ENCODE measurements around the gene GBA2. TPM values are rescaled to one million over a fixed set of nuclear protein-coding genes. Genes with fewer than 3 reads are reported as not detected.

The GBA2 gene
- total and polyA plus RNA-seq, 2 experiments from 2014 or later = 20.3 to 27.6 TPM

DNA sequence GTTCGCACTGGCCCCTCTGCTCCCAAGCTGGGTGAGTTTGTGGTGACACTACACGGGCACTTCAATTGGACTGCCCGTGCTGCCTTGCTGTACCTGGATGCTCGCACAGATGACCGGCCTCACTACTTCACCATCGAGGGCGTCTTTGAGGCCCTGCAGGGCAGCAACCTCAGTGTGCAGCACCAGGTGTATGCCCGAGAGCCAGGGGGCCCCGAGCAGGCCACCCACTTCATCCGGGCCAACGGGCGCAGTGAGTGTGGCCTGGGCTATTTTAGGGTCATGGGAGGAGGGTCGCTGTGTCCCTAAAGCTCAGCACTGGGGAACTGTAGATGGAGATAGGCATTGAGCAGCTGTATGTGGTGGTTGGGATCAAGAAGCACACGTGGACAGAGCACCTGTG is 43.8 kb upstream of the GBA2 start:
- no peak overlapping the region for H2AFZ ChIP-seq
- peak overlapping the region; percentile 81 for H3K9ac ChIP-seq

DNA sequence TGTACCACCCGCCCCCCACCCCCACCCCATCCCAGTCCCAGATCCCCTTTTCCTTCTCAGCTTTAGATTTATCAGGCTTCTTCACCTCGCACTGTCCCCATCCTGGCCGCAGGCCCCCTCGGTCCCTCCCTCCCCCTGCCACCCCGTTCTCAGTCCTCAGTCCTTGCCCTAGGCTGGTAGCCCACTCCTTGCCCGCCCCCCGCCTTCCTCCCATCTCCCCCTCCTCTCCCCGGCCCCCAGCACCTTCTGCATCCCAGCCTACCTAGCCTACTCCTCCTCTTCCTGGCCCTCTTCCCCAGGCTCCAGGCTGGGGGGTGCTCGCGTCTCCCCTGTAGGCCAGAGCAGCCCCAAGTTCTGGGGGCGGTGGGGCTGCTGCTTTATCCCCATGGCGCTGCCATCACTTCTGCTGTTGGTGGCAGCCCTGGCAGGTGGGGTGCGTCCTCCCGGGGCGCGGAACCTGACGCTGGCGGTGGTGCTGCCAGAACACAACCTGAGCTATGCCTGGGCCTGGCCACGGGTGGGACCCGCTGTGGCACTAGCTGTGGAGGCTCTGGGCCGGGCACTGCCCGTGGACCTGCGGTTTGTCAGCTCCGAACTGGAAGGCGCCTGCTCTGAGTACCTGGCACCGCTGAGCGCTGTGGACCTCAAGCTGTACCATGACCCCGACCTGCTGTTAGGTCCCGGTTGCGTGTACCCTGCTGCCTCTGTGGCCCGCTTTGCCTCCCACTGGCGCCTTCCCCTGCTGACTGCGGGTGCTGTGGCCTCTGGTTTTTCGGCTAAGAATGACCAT is 43.2 kb upstream of the GBA2 start:
- peak overlapping the region; percentile 66; the same call in 1 of the 2 replicates for H2AFZ ChIP-seq
- H3K79me2 ChIP-seq (ENCODE audit: insufficient read depth) = peaks cover 53% of the 10 kb centered on the region
- H3K36me3 ChIP-seq (ENCODE audit: low read depth) = no peaks in the 10 kb centered on the region
- in situ Hi-C loops (cut with MboI) = no loop called here
- H3K9me2 ChIP-seq (ENCODE audit: insufficient read depth) = no peaks in the 10 kb centered on the region
- TF ChIP-seq EZH2phosphoT487 (IDR thresholded peaks at IDR 0.05; ENCODE audit: insufficient read depth, low read depth) (no peak), EZH2 (IDR thresholded peaks at IDR 0.05; ENCODE audit: insufficient read depth, poor library complexity, severe bottlenecking) (no peak)
- H3K9me3 ChIP-seq (ENCODE audit: low read depth) = no peaks in the 10 kb centered on the region
- H3F3A ChIP-seq (ENCODE audit: insufficient read depth) = peaks cover 5% of the 10 kb centered on the region; the same call in 1 of the 2 replicates
- H3K27ac ChIP-seq = no peak overlapping the region
- peak overlapping the region; percentile 68 for H3K4me3 ChIP-seq
- H3K4me1 ChIP-seq (ENCODE audit: insufficient read depth) = peaks cover 46% of the 10 kb centered on the region
- WGBS, 2 experiments (ENCODE audit: low coverage in 1 of 2, low lambda C conversion rate in 2 of 2, missing lambda C conversion rate in 2 of 2) = 28 to 33% methylated on average over 25 to 34 of the region's 34 CpGs
- no peaks in the 10 kb centered on the region for H4K20me1 ChIP-seq (ENCODE audit: insufficient read depth)
- peak overlapping the region; percentile 68 for H3K4me2 ChIP-seq (ENCODE audit: unreplicated experiment)
- H3K9ac ChIP-seq = peak overlapping the region; percentile 81
- DNase-seq = peak; percentile 28
- H3K27me3 ChIP-seq (replicated peaks; ENCODE audit: insufficient read depth) = no peaks in the 10 kb centered on the region

More for the DNA sequence above, 43.8 kb upstream of the GBA2 start:
- H3K36me3 ChIP-seq (ENCODE audit: low read depth) = no peaks in the 10 kb centered on the region
- no peak for DNase-seq
- TF ChIP-seq EZH2phosphoT487 (IDR thresholded peaks at IDR 0.05; ENCODE audit: insufficient read depth, low read depth) = no peak
- TF ChIP-seq EZH2 (IDR thresholded peaks at IDR 0.05; ENCODE audit: insufficient read depth, poor library complexity, severe bottlenecking) = no peak
- H4K20me1 ChIP-seq (ENCODE audit: insufficient read depth) = no peaks in the 10 kb centered on the region
- peak overlapping the region; percentile 68 for H3K4me3 ChIP-seq
- H3K79me2 ChIP-seq (ENCODE audit: insufficient read depth) = peaks cover 55% of the 10 kb centered on the region
- H3K4me1 ChIP-seq (ENCODE audit: insufficient read depth) = peaks cover 46% of the 10 kb centered on the region
- H3K4me2 ChIP-seq (ENCODE audit: unreplicated experiment) = peak overlapping the region; percentile 68
- no peaks in the 10 kb centered on the region for H3K9me2 ChIP-seq (ENCODE audit: insufficient read depth)
- peaks cover 9% of the 10 kb centered on the region for H3F3A ChIP-seq (ENCODE audit: insufficient read depth)
- WGBS, 2 experiments (ENCODE audit: low coverage in 1 of 2, low lambda C conversion rate in 2 of 2, missing lambda C conversion rate in 2 of 2) = 52 to 56% methylated on average over 14 of the region's 14 CpGs
- H3K27ac ChIP-seq = no peak overlapping the region
- in situ Hi-C loops (cut with MboI) = no loop called here
- no peaks in the 10 kb centered on the region for H3K9me3 ChIP-seq (ENCODE audit: low read depth)
- no peaks in the 10 kb centered on the region for H3K27me3 ChIP-seq (replicated peaks; ENCODE audit: insufficient read depth)

DNA sequence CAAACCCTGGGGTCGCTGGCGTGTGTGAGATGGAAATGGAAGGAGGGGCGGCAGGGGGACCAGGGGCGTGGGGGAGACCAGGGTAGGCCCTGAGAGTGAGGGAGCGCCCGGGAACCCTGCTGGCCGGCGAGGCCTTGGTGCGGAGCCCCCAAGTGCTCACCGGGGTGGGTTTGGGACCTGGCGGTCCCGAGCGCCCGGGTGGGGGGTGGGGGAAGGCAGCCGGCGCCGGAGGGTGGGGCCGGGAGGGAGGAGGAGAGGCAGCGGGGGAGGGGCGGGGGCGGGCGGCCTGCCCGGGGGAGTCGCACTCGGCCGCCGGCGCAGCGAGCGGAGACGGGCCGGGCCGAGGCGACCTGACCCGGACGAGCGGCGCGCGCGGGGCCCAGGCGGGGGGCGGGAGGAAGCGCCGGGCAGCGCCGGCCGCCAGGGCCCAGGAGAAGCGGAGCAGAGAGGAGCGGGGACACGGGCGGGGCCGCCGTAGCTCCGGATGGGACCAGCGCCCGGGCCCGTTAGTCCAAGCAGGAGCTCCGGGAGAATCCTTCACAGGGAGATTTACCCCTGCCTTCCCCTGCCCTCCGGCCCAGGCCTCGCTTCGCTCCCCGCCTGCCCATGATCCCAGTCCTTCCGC is 42.4 kb upstream of the GBA2 start, which contains the start of gene NPR2:
Gene NPR2 (plus strand): TSS at position 295 of the 625 bp plus-strand sequence. CDS start 818 bp downstream, outside the sequence.
- in situ Hi-C loops (cut with MboI) = no loop called here
- H3K27ac ChIP-seq = peak within 1 kb of the TSS; percentile 20; the same call in 1 of the 2 replicates
- peak within 1 kb of the TSS; percentile 81 for H3K9ac ChIP-seq
- no peaks in the 10 kb centered on the region for H3K9me3 ChIP-seq (ENCODE audit: low read depth)
- H3K4me1 ChIP-seq (ENCODE audit: insufficient read depth) = peaks cover 46% of the 10 kb centered on the region
- H3K79me2 ChIP-seq (ENCODE audit: insufficient read depth) = peaks cover 45% of the 10 kb centered on the region
- H3K27me3 ChIP-seq (replicated peaks; ENCODE audit: insufficient read depth) = no peaks in the 10 kb centered on the region; the same call in 1 of the 2 replicates
- peak; percentile 70 for DNase-seq
- H2AFZ ChIP-seq = peak within 1 kb of the TSS; percentile 94
- H3K36me3 ChIP-seq (ENCODE audit: low read depth) = no peaks in the 10 kb centered on the region
- peak within 1 kb of the TSS; percentile 68 for H3K4me3 ChIP-seq
- no peak for TF ChIP-seq EZH2phosphoT487 (IDR thresholded peaks at IDR 0.05; ENCODE audit: insufficient read depth, low read depth)
- no peak for TF ChIP-seq EZH2 (IDR thresholded peaks at IDR 0.05; ENCODE audit: insufficient read depth, poor library complexity, severe bottlenecking)
- peak within 1 kb of the TSS; percentile 68 for H3K4me2 ChIP-seq (ENCODE audit: unreplicated experiment)
- no peaks in the 10 kb centered on the region for H4K20me1 ChIP-seq (ENCODE audit: insufficient read depth)
- 0 to 1% methylated on average over 6 to 44 of the region's 64 CpGs for WGBS, 2 experiments (ENCODE audit: low coverage in 1 of 2, low lambda C conversion rate in 2 of 2, missing lambda C conversion rate in 2 of 2)
- H3K9me2 ChIP-seq (ENCODE audit: insufficient read depth) = no peaks in the 10 kb centered on the region
- peaks cover 5% of the 10 kb centered on the region; the same call in 1 of the 2 replicates for H3F3A ChIP-seq (ENCODE audit: insufficient read depth)

Measured in GM23248 (cell line).